T-cell (primary cell): ENCODE data around the gene HAGHL. TPM values are rescaled to one million over a fixed set of nuclear protein-coding genes. Genes with fewer than 3 reads are reported as not detected.

Experiments
- ATAC-seq, 4 experiments: fragments of 200-7000 bp in 3 of 4; fragments of 150-1000 bp in 1 of 4; cut with Tn5 transposase; replicated peaks in 1 of 4; 1 replicate in 3 of 4; 2 replicates in 1 of 4; pipeline ENCODE4 v1.10.0; 2021; ENCODE audit warnings: moderate library complexity in 3 of 4, mild to moderate bottlenecking in 2 of 4, moderate number of reproducible peaks in 1 of 4
- CTCF ChIA-PET, 2 donors: fragments of 300-600 bp; sonication (Branson Sonifier 250); formaldehyde crosslinking; loops; one replicate each; lab custom pipeline; 2022; ENCODE audit warnings: antibody characterized with exemption in 2 of 2; lab: Charles Lee
- POLR2A ChIA-PET, 2 donors: fragments of 300-600 bp; sonication (Branson Sonifier 250); formaldehyde crosslinking; loops; one replicate each; lab custom pipeline; 2022; ENCODE audit warnings: antibody characterized with exemption in 2 of 2; lab: Charles Lee
- DNase-seq, 35 experiments: peaks; one replicate each; pipeline versions ENCODE4 v3.0.0 to v3.0.0-alpha.2; 2013 to 2023
- H3K27ac ChIP-seq: one replicate; pipeline ENCODE4 v1.5.1; 2013; ENCODE audit warnings: low read length
- H3K27me3 ChIP-seq, 2 experiments: replicated peaks in 1 of 2; 1 replicate in 1 of 2; 2 replicates in 1 of 2; pipeline versions ENCODE4 v1.6.1 to v1.7.0; 2013; ENCODE audit warnings: low read length in 1 of 2, mixed read lengths in 1 of 2; ENCODE audit not compliant: control insufficient read depth in 2 of 2, insufficient read depth in 2 of 2; ENCODE audit errors: extremely low read depth in 1 of 2
- H3K36me3 ChIP-seq, 2 donors: 1 replicate in 1 of 2; 2 replicates in 1 of 2; pipeline versions ENCODE4 v1.6.1 to v1.7.0; 2013; ENCODE audit warnings: low read length in 1 of 2; ENCODE audit not compliant: control insufficient read depth in 2 of 2, insufficient read depth in 1 of 2; ENCODE audit errors: extremely low read depth in 1 of 2
- H3K4me1 ChIP-seq, 2 experiments: 1 replicate in 1 of 2; 2 replicates in 1 of 2; pipeline versions ENCODE4 v1.6.1 to v1.7.0; 2013; ENCODE audit warnings: low read length in 2 of 2, mixed read lengths in 1 of 2; ENCODE audit not compliant: insufficient read depth in 2 of 2, control insufficient read depth in 1 of 2; ENCODE audit errors: extremely low read depth in 1 of 2
- H3K4me3 ChIP-seq, 2 donors: 1 replicate in 1 of 2; 2 replicates in 1 of 2; pipeline versions ENCODE4 v1.5.1 to v1.7.0; 2013; ENCODE audit warnings: mild to moderate bottlenecking in 2 of 2, low read length in 1 of 2, moderate library complexity in 1 of 2; ENCODE audit not compliant: control insufficient read depth in 1 of 2; ENCODE audit errors: extremely low read depth in 1 of 2
- H3K9me3 ChIP-seq: 2 replicates; pipeline ENCODE4 v1.7.0; 2013
- H3K27ac Mint-ChIP-seq, 2 donors: one replicate each; pipeline ENCODE4 v1.8.0; 2020 to 2021; ENCODE audit warnings: mild to moderate bottlenecking in 2 of 2, mixed read lengths in 2 of 2
- H3K27me3 Mint-ChIP-seq, 2 donors: one replicate each; pipeline ENCODE4 v1.8.0; 2021 to 2022; ENCODE audit warnings: mixed read lengths in 2 of 2
- H3K36me3 Mint-ChIP-seq: one replicate; pipeline ENCODE4 v1.8.0; 2021; ENCODE audit warnings: mixed read lengths
- H3K4me1 Mint-ChIP-seq, 3 donors: one replicate each; pipeline ENCODE4 v1.8.0; 2020 to 2022; ENCODE audit warnings: mixed read lengths in 3 of 3, mild to moderate bottlenecking in 1 of 3
- H3K4me3 Mint-ChIP-seq, 3 donors: one replicate each; pipeline ENCODE4 v1.8.0; 2020 to 2022; ENCODE audit warnings: mild to moderate bottlenecking in 3 of 3, mixed read lengths in 3 of 3, moderate library complexity in 3 of 3
- H3K9me3 Mint-ChIP-seq, 3 donors: one replicate each; pipeline ENCODE4 v1.8.0; 2020 to 2022; ENCODE audit warnings: mixed read lengths in 3 of 3
- WGBS: methylation state at CpG from one replicate; pipeline ENCODE4 v1.1.5; 2013; ENCODE audit warnings: missing lambda C conversion rate; ENCODE audit not compliant: insufficient coverage; 5-methylcytosine and 5-hydroxymethylcytosine counted together
- total RNA-seq, 35 experiments: library from RNA in 6 of 35; stranded (reverse) in 6 of 35; fragments of 120-200 nt in 1 of 35; gene quantifications; one replicate each; pipeline versions ENCODE4 v1.2.1 to v1.2.4 and lab custom pipeline; 2013 to 2026

The HAGHL gene
- total RNA-seq, 5 donors from 2014 or later (not counting 1 experiment from before 2014, with no cell fraction given): 9.9 to 50.1 (median 31.6) TPM

DNA sequence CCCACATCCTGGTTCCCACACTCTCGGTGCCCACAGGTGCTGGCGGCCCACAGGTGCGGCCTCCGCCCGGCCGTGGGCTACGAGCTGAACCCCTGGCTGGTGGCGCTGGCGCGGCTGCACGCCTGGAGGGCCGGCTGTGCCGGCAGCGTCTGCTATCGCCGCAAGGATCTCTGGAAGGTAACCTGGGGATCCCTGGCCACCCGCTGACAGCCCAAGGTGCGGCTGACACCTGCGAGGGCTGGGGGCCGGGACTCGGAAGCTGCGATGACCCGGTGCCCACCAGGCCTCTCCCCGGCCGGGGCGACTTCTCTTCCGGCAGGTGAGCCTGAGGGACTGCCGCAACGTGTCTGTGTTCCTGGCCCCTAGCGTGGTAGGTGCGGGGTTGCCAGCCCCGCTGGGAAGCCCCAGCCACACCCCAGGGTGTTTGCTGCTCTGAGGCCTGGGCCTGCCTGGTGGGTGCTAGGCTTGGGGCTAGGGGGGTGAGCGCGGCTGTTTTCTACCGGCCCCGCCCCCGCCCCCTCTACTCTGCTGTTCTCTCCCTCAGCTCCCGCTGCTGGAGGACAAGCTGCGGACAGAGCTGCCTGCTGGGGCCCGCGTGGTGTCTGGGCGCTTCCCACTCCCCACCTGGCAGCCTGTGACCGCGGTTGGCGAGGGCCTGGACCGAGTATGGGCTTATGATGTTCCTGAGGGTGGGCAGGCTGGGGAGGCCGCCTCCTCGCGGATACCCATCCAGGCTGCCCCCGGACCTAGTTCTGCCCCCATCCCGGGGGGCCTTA, 5.0 kb upstream of the HAGHL start:
- peak overlapping the region; percentile 18 to 36 for H3K4me3 ChIP-seq
- peak in 12 of 35 experiments; percentile 14 to 66 (median 34) for DNase-seq

DNA sequence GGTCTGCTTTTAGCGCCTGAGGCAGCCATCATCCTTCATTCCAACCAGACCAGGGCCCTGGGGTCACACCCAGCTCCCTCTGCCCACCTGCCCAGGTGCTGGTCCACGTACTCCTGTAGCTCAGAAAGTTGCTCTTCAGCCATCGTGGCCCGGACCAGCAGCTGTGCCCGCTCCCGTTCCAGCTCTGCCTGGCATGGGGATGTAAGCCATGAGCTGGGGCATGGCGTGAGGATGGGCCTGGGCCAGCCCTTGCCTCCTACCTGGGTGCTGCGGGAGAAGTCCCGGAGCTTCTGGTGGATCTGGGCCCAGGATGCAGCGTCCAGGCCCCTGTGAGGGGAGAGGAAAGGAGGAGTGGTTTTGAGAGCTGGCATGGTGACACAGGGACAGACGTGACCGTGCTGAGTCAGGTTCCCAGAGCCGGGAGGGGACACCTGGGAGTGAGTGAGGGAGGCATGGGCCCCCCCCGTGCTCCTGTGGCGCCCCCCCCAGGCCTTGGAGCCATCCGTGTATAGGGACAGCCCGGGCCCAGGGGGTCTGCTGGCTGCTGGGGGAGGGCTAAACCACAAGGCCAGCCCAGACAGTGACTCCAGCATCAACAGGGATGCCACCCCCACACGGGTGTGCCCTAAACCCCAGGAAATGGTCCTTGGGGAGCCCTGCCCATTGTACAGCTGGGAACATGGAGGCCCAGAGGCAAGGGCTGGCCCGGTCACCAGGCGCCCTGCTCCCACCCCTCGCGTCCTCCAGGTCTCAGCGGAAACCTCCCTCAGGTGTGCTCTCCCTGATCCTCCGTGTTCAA, 3.9 kb upstream of the HAGHL start:
- peaks cover 19 to 26% (median 20%) of the 10 kb centered on the region in 3 donors for H3K4me1 Mint-ChIP-seq
- no peaks in the 10 kb centered on the region for H3K36me3 Mint-ChIP-seq
- no peaks in the 10 kb centered on the region for H3K36me3 ChIP-seq
- peak overlapping the region; percentile 69 for H3K27ac ChIP-seq
- WGBS: 89% methylated on average over 20 of the region's 24 CpGs
- ChIA-PET CTCF (no interaction called here), POLR2A (no interaction called here)
- H3K27me3 ChIP-seq: peaks cover 0 to 8% of the 10 kb centered on the region in 2 experiments
- H3K4me1 ChIP-seq: peaks cover 5 to 66% of the 10 kb centered on the region in 2 experiments
- H3K27ac Mint-ChIP-seq: peak overlapping the region in 1 of 2 donors; percentile 43
- ATAC-seq (no peak), DNase-seq (no peak)
- H3K27me3 Mint-ChIP-seq: no peaks in the 10 kb centered on the region
- H3K4me3 Mint-ChIP-seq: peak overlapping the region; percentile 24 to 64 (median 25)
- H3K9me3 Mint-ChIP-seq: no peaks in the 10 kb centered on the region
- H3K4me3 ChIP-seq: no peak overlapping the region
- H3K9me3 ChIP-seq: no peaks in the 10 kb centered on the region

More for the DNA sequence above, 5.0 kb upstream of the HAGHL start:
- Histone ChIP-seq H3K4me1 (peaks cover 5 to 58% of the 10 kb centered on the region in 2 experiments), H3K27me3 (peaks cover 0 to 12% of the 10 kb centered on the region in 2 experiments), H3K27ac (peak overlapping the region; percentile 69), H3K9me3 (no peaks in the 10 kb centered on the region), H3K36me3 (no peaks in the 10 kb centered on the region)
- Mint-ChIP-seq H3K27ac (no peak overlapping the region), H3K27me3 (no peaks in the 10 kb centered on the region), H3K9me3 (no peaks in the 10 kb centered on the region), H3K36me3 (no peaks in the 10 kb centered on the region), H3K4me1 (peaks cover 19 to 26% (median 20%) of the 10 kb centered on the region in 3 donors), H3K4me3 (peak overlapping the region; percentile 46 to 64 (median 63))
- WGBS: 29% methylated on average over 37 of the region's 51 CpGs
- CTCF ChIA-PET: interaction anchor here in 1 of 2 donors (2.0 kb wide), 1 partner anchor 10 kb away, joined by 5 read pairs; no protein-coding TSS in a partner anchor
- peak in 2 of 4 experiments; percentile 27 to 48 for ATAC-seq
- POLR2A ChIA-PET: interaction anchor here in 1 of 2 donors (0.6 kb wide), 1 partner anchor 248 kb away, joined by 3 read pairs; no protein-coding TSS in a partner anchor

DNA sequence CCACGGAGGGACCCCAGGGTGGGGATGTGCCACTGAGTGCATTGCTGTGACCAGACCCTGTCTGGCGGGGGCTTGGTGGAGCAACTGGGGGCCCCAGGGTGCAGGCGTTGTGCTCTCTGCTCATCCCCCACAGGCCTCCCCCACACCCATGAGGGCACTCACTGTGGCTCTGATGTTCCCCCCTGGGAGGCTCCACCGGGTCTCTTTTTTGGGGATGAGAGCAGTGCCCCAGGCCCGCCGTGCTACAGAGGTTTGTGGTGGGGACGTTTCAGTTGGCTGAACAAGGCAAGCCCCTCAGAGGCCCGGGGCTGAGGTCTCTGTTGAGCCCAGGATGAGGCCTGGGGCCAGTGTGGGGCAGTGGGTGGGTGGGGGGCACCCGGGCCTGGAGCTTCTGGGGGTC, 3.2 kb upstream of the HAGHL start:
- Mint-ChIP-seq H3K36me3 (no peaks in the 10 kb centered on the region), H3K27ac (no peak overlapping the region), H3K4me1 (peaks cover 19 to 28% (median 20%) of the 10 kb centered on the region in 3 donors), H3K4me3 (peak overlapping the region in 1 of 3 donors; percentile 25), H3K27me3 (no peaks in the 10 kb centered on the region), H3K9me3 (no peaks in the 10 kb centered on the region)
- Histone ChIP-seq H3K9me3 (no peaks in the 10 kb centered on the region), H3K4me1 (peaks cover 5 to 67% of the 10 kb centered on the region in 2 experiments), H3K4me3 (no peak overlapping the region), H3K27me3 (peaks cover 0 to 3% of the 10 kb centered on the region in 2 experiments), H3K36me3 (no peaks in the 10 kb centered on the region), H3K27ac (no peak overlapping the region)
- CTCF ChIA-PET: no interaction called here
- POLR2A ChIA-PET: no interaction called here
- WGBS: 89% methylated on average over 6 of the region's 9 CpGs
- no peak for ATAC-seq
- DNase-seq: no peak

DNA sequence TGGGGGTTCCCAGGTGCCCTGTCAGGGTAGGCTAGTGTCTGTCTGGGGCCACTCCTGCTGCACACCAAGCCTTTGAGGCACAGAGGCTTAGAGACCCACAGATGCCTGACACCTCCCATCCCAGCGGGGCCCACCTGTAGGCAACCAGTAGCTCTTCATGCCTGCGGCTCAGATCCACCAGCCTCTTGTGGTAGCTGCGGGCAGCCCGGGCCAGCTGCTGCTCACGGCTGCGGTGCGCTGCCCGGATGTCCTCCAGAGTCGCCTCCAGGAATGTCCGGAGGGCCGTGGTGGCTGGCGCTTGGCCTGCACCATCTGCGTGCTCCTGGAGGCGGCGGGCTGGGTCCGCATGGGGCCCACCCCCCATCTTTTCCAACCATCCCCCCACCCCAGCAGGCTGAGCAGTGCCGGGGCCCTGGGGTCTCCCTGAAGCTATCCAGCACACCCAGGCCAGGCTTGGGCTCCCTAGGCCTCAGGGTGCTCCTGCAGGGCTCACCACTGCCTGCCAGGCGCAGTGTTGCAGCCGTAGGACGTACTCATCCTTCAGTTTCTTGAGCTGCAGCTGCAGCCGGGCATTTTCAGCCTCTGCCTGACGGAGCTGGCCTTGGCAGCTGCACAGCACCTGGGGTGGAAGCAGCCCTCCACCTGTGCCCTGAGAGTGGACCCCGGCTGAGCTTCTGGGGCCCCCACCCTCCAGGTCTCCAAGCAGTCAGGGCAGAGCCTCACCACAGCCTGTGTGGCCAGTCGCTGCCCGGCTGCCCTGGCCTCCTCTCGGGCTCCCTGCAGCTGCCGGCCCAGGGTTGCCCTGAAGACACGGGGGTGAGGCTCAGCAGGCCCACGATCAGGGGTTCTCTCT, 2.5 kb upstream of the HAGHL start:
- Histone ChIP-seq H3K27ac (no peak overlapping the region), H3K36me3 (no peaks in the 10 kb centered on the region), H3K4me3 (no peak overlapping the region), H3K27me3 (peaks cover 0 to 3% of the 10 kb centered on the region in 2 experiments), H3K9me3 (no peaks in the 10 kb centered on the region), H3K4me1 (peaks cover 5 to 62% of the 10 kb centered on the region in 2 experiments)
- ATAC-seq (no peak), DNase-seq (no peak)
- Mint-ChIP-seq H3K4me3 (no peak overlapping the region), H3K27ac (no peak overlapping the region), H3K9me3 (no peaks in the 10 kb centered on the region), H3K36me3 (no peaks in the 10 kb centered on the region), H3K27me3 (no peaks in the 10 kb centered on the region), H3K4me1 (peaks cover 13 to 23% (median 15%) of the 10 kb centered on the region in 3 donors)
- ChIA-PET POLR2A (no interaction called here), CTCF (interaction anchor here in 1 of 2 donors (1.5 kb wide), 1 partner anchor 12 kb away, joined by 5 read pairs; no protein-coding TSS in a partner anchor)
- WGBS: 82% methylated on average over 22 of the region's 29 CpGs

DNA sequence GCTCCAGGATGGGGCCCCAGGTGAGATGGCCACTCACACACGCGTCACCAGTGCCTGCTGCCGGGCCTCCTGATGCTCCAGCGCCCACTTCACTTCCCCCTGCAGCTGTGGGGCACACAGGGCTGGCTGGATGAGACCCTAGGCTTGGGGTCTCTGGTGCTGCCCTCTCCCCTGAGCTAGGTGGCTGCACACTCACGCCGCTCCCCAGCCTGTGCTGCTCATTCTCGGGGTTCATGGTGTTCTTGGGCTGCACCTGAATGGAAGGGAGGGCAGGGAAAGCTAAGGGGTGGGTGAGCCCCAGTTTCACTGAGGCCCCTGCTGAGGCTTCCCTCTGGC, 1.9 kb upstream of the HAGHL start:
- peaks cover 0 to 2% of the 10 kb centered on the region in 2 donors for H3K36me3 ChIP-seq
- Mint-ChIP-seq H3K36me3 (no peaks in the 10 kb centered on the region), H3K9me3 (no peaks in the 10 kb centered on the region), H3K4me3 (no peak overlapping the region), H3K27me3 (no peaks in the 10 kb centered on the region), H3K4me1 (peaks cover 11 to 17% (median 11%) of the 10 kb centered on the region in 3 donors), H3K27ac (peak overlapping the region; percentile 16 to 27)
- no peak for ATAC-seq
- H3K4me1 ChIP-seq: peaks cover 3 to 56% of the 10 kb centered on the region in 2 experiments
- no peak overlapping the region for H3K27ac ChIP-seq
- peaks cover 0 to 3% of the 10 kb centered on the region in 2 experiments for H3K27me3 ChIP-seq
- ChIA-PET CTCF (interaction anchor here in 1 of 2 donors (1.5 kb wide), 1 partner anchor 13 kb away, joined by 5 read pairs; no protein-coding TSS in a partner anchor), POLR2A (interaction anchor here in 1 of 2 donors (1.1 kb wide), 1 partner anchor 9 kb away, joined by 3 read pairs; no protein-coding TSS in a partner anchor)
- no peaks in the 10 kb centered on the region for H3K9me3 ChIP-seq
- H3K4me3 ChIP-seq: no peak overlapping the region
- no peak for DNase-seq
- 79% methylated on average over 7 of the region's 7 CpGs for WGBS
